ENCODE measurements around the gene CSK.

GRCh38 chr15:74809956-74810355, 28.1 kb downstream of the CSK start:
- TF ChIP-seq CTCF (IDR thresholded peaks at IDR 0.05; ENCODE audit: low read length) (no peak), EZH2phosphoT487 (IDR thresholded peaks at IDR 0.05; ENCODE audit: low read length) (no peak), EZH2 (optimal IDR thresholded peaks at IDR 0.05; ENCODE audit: low read depth, low read length) (no peak)
